HepG2 (cell line): ENCODE results near the gene DTYMK. TPM values are rescaled to one million over a fixed set of nuclear protein-coding genes. Genes with fewer than 3 reads are reported as not detected.

ENCODE experiments used
- ATAC-seq: fragments of 200-7000 bp; cut with Tn5 transposase; 3 replicates; pipeline ENCODE4 v1.9.1; 2020; ENCODE audit warnings: mild to moderate bottlenecking, moderate library complexity
- BruUV-seq: library from RNA; stranded (reverse); fragments of 400-500 nt; replicated peaks from 2 replicates; lab custom pipeline; 2021; lab: Mats Ljungman, UMichigan
- CTCF ChIA-PET: fragments of 300-600 bp; formaldehyde crosslinking; extraction: SDS; loops from one replicate; lab custom pipeline; 2021; ENCODE audit warnings: low total read pairs, inconsistent platforms, low intra/inter-chr PET ratio; lab: Yijun Ruan, JAX
- POLR2A ChIA-PET: fragments of 350-600 bp; sonication (Branson Sonifier 250); formaldehyde crosslinking; loops from one replicate; lab custom pipeline; 2020; ENCODE audit warnings: antibody characterized with exemption, inconsistent platforms; lab: Yijun Ruan, JAX
- DNase-seq: peaks from one replicate; pipeline ENCODE4 v3.0.0-alpha.2; 2015; ENCODE audit warnings: low spot score
- FAIRE-seq: peaks from 3 replicates; lab custom pipeline; 2011; peaks lifted over from hg19 to GRCh38; lab: Jason Lieb, UNC
- H2AFZ ChIP-seq: one replicate; pipeline ENCODE4 v1.6.1; 2011; ENCODE audit warnings: low read length, inconsistent platforms
- H3K27ac ChIP-seq: fragments of 300-600 bp; 3 replicates; pipeline ENCODE4 v1.8.0; 2011; ENCODE audit warnings: mixed run types, mild to moderate bottlenecking, mixed read lengths, low read length, inconsistent platforms; ENCODE audit not compliant: insufficient read depth; ENCODE audit errors: extremely low read length
- H3K27me3 ChIP-seq, 2 experiments: fragments of 200-600 bp in 1 of 2; 2 replicates in 1 of 2; 3 replicates in 1 of 2; pipeline versions ENCODE4 v1.6.0 to v1.8.0; 2011; ENCODE audit warnings: low read length in 2 of 2, mild to moderate bottlenecking in 2 of 2, moderate library complexity in 2 of 2, inconsistent platforms in 1 of 2; ENCODE audit not compliant: insufficient read depth in 2 of 2, control insufficient read depth in 1 of 2
- H3K36me3 ChIP-seq, 2 experiments: fragments of 200-600 bp in 1 of 2; replicated peaks in 1 of 2; 2 replicates in 1 of 2; 3 replicates in 1 of 2; pipeline versions ENCODE4 v1.5.1 to v1.8.0; 2011; ENCODE audit warnings: low read length in 2 of 2, inconsistent platforms in 1 of 2; ENCODE audit not compliant: insufficient read depth in 2 of 2, control insufficient read depth in 1 of 2
- H3K4me1 ChIP-seq: 2 replicates; pipeline ENCODE4 v1.5.1; 2012; ENCODE audit warnings: low read length, inconsistent platforms; ENCODE audit not compliant: insufficient read depth
- H3K4me2 ChIP-seq: 2 replicates; pipeline ENCODE4 v1.6.0; 2011; ENCODE audit warnings: low read depth, low read length, inconsistent platforms
- H3K4me3 ChIP-seq, 3 experiments: fragments of 200-600 bp in 1 of 3; sonication (generic), shearing (Covaris generic) in 1 of 3; replicated peaks in 1 of 3; 2 replicates each; pipeline ENCODE4 v1.5.1; 2011 to 2016; ENCODE audit warnings: low read length in 3 of 3, inconsistent platforms in 2 of 3, low read depth in 2 of 3, mild to moderate bottlenecking in 2 of 3, control low read depth in 1 of 3, mixed read lengths in 1 of 3; ENCODE audit not compliant: insufficient read depth in 1 of 3
- H3K79me2 ChIP-seq: one replicate; pipeline ENCODE4 v1.6.1; 2011; ENCODE audit warnings: low read length, inconsistent platforms; ENCODE audit not compliant: insufficient read depth
- H3K9ac ChIP-seq: 2 replicates; pipeline ENCODE4 v1.6.0; 2011; ENCODE audit warnings: mild to moderate bottlenecking, low read depth, low read length, inconsistent platforms; ENCODE audit not compliant: insufficient read depth
- H3K9me3 ChIP-seq: 2 replicates; pipeline ENCODE4 v1.5.1; 2012; ENCODE audit warnings: mild to moderate bottlenecking, low read length
- H4K20me1 ChIP-seq: 2 replicates; pipeline ENCODE4 v1.6.0; 2011; ENCODE audit warnings: inconsistent platforms, mild to moderate bottlenecking, low read length, moderate library complexity; ENCODE audit not compliant: insufficient read depth
- AGO2 ChIP-seq: fragments of 200-400 bp; formaldehyde crosslinking; optimal IDR thresholded peaks from 2 replicates; pipeline ENCODE3; 2017; ENCODE audit warnings: mild to moderate bottlenecking, low read depth, low read length, moderate library complexity
- POLR2A ChIP-seq, 2 experiments: IDR thresholded peaks; 2 replicates each; pipeline ENCODE4 v1.6.1; 2011; ENCODE audit warnings: low read depth in 2 of 2, low read length in 2 of 2, mild to moderate bottlenecking in 1 of 2, moderate library complexity in 1 of 2; ENCODE audit not compliant: insufficient read depth in 1 of 2
- RBFOX2 ChIP-seq: fragments of 200-400 bp; formaldehyde crosslinking; IDR thresholded peaks from 2 replicates; pipeline ENCODE4 v1.6.1; 2017; ENCODE audit warnings: low read depth, mild to moderate bottlenecking, low read length
- RBM22 ChIP-seq: fragments of 200-400 bp; formaldehyde crosslinking; optimal IDR thresholded peaks from 2 replicates; pipeline ENCODE3; 2017; ENCODE audit warnings: mild to moderate bottlenecking, low read length, moderate library complexity
- SOX13 ChIP-seq, 3 experiments: fragments of 450-650 bp in 1 of 3; sonication (generic) in 1 of 3; formaldehyde crosslinking in 1 of 3; IDR thresholded peaks in 2 of 3; conservative IDR thresholded peaks in 1 of 3; 2 replicates each; pipeline versions ENCODE4 v1.5.0 to v1.6.1; 2016 to 2020; ENCODE audit warnings: antibody characterized with exemption in 1 of 3, mild to moderate bottlenecking in 1 of 3, missing compliant biosample characterization in 1 of 3, missing genetic modification reagents in 1 of 3, moderate library complexity in 1 of 3
- TBP ChIP-seq: sonication (generic); formaldehyde crosslinking; IDR thresholded peaks from 2 replicates; pipeline ENCODE4 v1.5.0; 2020; ENCODE audit warnings: missing genetic modification reagents
- U2AF1 ChIP-seq: fragments of 200-400 bp; formaldehyde crosslinking; optimal IDR thresholded peaks from 2 replicates; pipeline ENCODE3; 2017; ENCODE audit warnings: mild to moderate bottlenecking, low read depth, low read length
- ZNF547 ChIP-seq: sonication (generic); formaldehyde crosslinking; IDR thresholded peaks from 2 replicates; pipeline ENCODE4 v1.5.1; 2020; ENCODE audit warnings: mild to moderate bottlenecking, missing genetic modification reagents
- WGBS: methylation state at CpG from one replicate; pipeline ENCODE4 v1.1.6; 2017; ENCODE audit warnings: low lambda C conversion rate; 5-methylcytosine and 5-hydroxymethylcytosine counted together
- in situ Hi-C: cut with HindIII; loops from 2 replicates; pipeline ENCODE4 v1.10.0; 2017; ENCODE audit warnings: low pct_unique_long_range_greater_than_20kb; ENCODE audit not compliant: extremely low pct_ligation_motif_present
- intact Hi-C: fragments of 100-400 bp; cut with micrococcal nuclease; formaldehyde crosslinking; loops from one replicate; pipeline ENCODE4 v1.10.0; 2022; ENCODE audit not compliant: unreplicated experiment
- polyA plus RNA-seq, 8 experiments: library from polyadenylated mRNA; depleted of rRNA in 3 of 8; stranded (reverse) in 7 of 8; unstranded in 1 of 8; fragments of >200 nt; fragmentation: Illumina TruSeq in 4 of 8; extraction: Trizol in 4 of 8; gene quantifications; 2 replicates each; pipeline versions ENCODE4 v1.2.1 to v1.2.3, GENCODE V29; 2011 to 2016; ENCODE audit warnings: low read depth in 4 of 8, missing spikeins in 1 of 8, mixed read lengths in 1 of 8; ENCODE audit not compliant: insufficient read depth in 1 of 8
- total RNA-seq, 5 experiments: library from RNA; depleted of rRNA; stranded (reverse); fragments of >200 nt; fragmentation: Illumina TruSeq; extraction: Trizol; gene quantifications; 2 replicates each; pipeline ENCODE4 v1.2.3, GENCODE V29; 2016; ENCODE audit warnings: low read depth in 1 of 5
- TF ChIP-seq, protein P1 (sequence below): sonication (generic); formaldehyde crosslinking; IDR thresholded peaks from 2 replicates; pipeline ENCODE4 v1.5.0; 2020; ENCODE audit warnings: missing genetic modification reagents
- TF ChIP-seq, protein P2 (sequence below): IDR thresholded peaks from 2 replicates; pipeline ENCODE4 v1.6.1; 2016; ENCODE audit warnings: mild to moderate bottlenecking

The DTYMK gene
- total and polyA plus RNA-seq, 2 of the 13 experiments (the other 11 are each of a cell fraction or from before 2014, with no cell fraction given): 57.5 to 134 TPM

DNA sequence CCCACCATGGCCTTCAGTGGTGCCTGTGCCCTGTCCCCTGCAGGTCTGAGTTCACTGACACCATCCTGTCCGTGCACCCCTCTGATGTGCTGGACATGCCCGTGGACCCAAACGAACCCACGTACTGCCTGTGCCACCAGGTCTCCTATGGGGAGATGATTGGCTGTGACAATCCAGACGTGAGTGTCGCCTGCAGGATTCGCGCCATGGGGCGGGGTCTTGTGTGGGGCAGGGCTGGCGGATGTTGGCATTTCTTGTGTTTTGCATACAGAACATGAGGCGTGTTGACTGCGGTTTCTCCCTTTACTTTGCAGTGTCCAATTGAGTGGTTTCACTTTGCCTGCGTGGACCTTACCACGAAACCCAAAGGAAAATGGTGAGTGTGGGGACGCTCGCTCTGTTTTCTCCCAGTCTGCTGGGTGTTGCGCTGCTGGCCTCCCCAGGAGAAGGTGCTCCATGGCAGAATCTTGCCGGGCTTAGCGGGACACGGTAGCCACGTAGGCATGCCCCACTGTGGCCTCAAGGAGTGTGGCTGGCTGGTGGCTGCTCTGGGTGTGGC lies 36.4 kb upstream of the DTYMK start:
- Histone ChIP-seq H3K9ac (no peak overlapping the region), H3K36me3 (peaks cover 32 to 54% of the 10 kb centered on the region in 2 experiments)

DNA sequence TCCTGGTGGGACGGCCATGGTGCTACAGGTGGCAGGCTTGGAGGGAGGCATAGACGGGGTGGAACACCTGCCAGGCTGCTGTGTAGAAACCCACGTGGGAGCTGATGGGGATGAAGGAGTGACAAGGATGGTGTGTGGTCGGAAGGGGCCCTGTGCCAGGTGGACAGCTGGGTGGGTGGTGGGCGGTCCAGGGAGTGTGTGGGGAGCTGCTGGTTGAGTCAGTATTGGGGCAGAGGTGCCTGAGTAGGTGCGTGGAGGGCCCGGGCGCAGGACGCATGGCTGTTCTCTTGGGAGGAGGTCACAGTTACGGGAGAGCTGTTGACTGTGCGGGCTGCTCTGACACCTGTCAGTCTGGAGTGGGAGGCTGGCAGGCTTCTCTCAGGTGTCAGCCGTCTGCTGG lies 35.2 kb upstream of the DTYMK start:
- ATAC-seq: no peak
- no peaks in the 10 kb centered on the region for H3K79me2 ChIP-seq
- H3K9me3 ChIP-seq: no peaks in the 10 kb centered on the region
- no peak overlapping the region for H3K9ac ChIP-seq
- intact Hi-C loops: no loop called here
- H3K36me3 ChIP-seq: peaks cover 34 to 64% of the 10 kb centered on the region in 2 experiments
- no peak overlapping the region for H3K4me2 ChIP-seq
- H3K27me3 ChIP-seq: no peaks in the 10 kb centered on the region
- H3K4me3 ChIP-seq: no peak overlapping the region
- in situ Hi-C loops: no loop called here
- CTCF ChIA-PET: no interaction called here
- DNase-seq: no peak
- no peaks in the 10 kb centered on the region for H4K20me1 ChIP-seq
- no peak overlapping the region for H2AFZ ChIP-seq
- no peaks in the 10 kb centered on the region for H3K4me1 ChIP-seq
- 87% methylated on average over 12 of the region's 12 CpGs for WGBS
- peak; percentile 92 for TF ChIP-seq AGO2
- TF ChIP-seq ZNF547: no peak
- no peak for TF ChIP-seq TBP
- no peak for TF ChIP-seq SOX13 (IDR thresholded peaks at IDR 0.05)
- no peak for TF ChIP-seq SOX13 (CRISPR knock-in tag; conservative IDR thresholded peaks at IDR 0.05 in 1 of 2, IDR thresholded peaks at IDR 0.05 in 1 of 2)
- TF ChIP-seq, protein P1, sequence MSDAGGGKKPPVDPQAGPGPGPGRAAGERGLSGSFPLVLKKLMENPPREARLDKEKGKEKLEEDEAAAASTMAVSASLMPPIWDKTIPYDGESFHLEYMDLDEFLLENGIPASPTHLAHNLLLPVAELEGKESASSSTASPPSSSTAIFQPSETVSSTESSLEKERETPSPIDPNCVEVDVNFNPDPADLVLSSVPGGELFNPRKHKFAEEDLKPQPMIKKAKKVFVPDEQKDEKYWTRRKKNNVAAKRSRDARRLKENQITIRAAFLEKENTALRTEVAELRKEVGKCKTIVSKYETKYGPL (CRISPR knock-in tag): no peak
- peak; percentile 75 for TF ChIP-seq RBM22
- 0 out of 2 replicates have a peak, but pooled peaks have one; percentile 40 for TF ChIP-seq RBFOX2
- TF ChIP-seq POLR2A (IDR thresholded peaks at IDR 0.05; ENCODE audit: insufficient read depth in 1 of 2, low read depth in 2 of 2, low read length in 2 of 2): peak in 1 of 2 experiments; percentile 35; a peak in 1 of 4 replicates
- BruUV-seq: no TSS peak
- POLR2A ChIA-PET: interaction anchor here (0.8 to 2.0 kb wide), 2 partner anchors 13 to 20 kb away, joined by 3 to 6 read pairs; partner anchors contain the start of genes D2HGDH and ING5
- FAIRE-seq: no peak
- H3K27ac ChIP-seq: no peak overlapping the region

More for the DNA sequence above, 36.4 kb upstream of the DTYMK start:
- Histone ChIP-seq H3K27me3 (no peaks in the 10 kb centered on the region), H3K9me3 (no peaks in the 10 kb centered on the region), H3K27ac (no peak overlapping the region), H4K20me1 (no peaks in the 10 kb centered on the region), H3K4me3 (no peak overlapping the region), H2AFZ (no peak overlapping the region), H3K4me1 (no peaks in the 10 kb centered on the region), H3K79me2 (no peaks in the 10 kb centered on the region), H3K4me2 (no peak overlapping the region)
- ChIA-PET POLR2A (no interaction called here), CTCF (no interaction called here)
- FAIRE-seq (no peak), DNase-seq (no peak), ATAC-seq (no peak)
- intact Hi-C loops: no loop called here
- in situ Hi-C loops: no loop called here
- TF ChIP-seq, protein P2, sequence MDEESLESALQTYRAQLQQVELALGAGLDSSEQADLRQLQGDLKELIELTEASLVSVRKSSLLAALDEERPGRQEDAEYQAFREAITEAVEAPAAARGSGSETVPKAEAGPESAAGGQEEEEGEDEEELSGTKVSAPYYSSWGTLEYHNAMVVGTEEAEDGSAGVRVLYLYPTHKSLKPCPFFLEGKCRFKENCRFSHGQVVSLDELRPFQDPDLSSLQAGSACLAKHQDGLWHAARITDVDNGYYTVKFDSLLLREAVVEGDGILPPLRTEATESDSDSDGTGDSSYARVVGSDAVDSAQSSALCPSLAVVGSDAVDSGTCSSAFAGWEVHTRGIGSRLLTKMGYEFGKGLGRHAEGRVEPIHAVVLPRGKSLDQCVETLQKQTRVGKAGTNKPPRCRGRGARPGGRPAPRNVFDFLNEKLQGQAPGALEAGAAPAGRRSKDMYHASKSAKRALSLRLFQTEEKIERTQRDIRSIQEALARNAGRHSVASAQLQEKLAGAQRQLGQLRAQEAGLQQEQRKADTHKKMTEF (CRISPR knock-in tag): no peak
- no peak for TF ChIP-seq U2AF1
- TF ChIP-seq AGO2: peak; percentile 46
- no TSS peak for BruUV-seq
- 96% methylated on average over 21 of the region's 21 CpGs for WGBS
